A549 (cell line): ENCODE measurements around the gene GDNF.

Experiments used
- CTCF ChIP-seq: fragments of >200 bp; sonication (Bioruptor Twin); formaldehyde crosslinking; IDR thresholded peaks from 3 replicates; pipeline ENCODE4 v1.5.1; 2016
- HMGXB4 ChIP-seq: fragments of 250-450 bp; sonication (Bioruptor Pico); IDR thresholded peaks from 2 replicates; pipeline ENCODE4 v1.5.0; 2021; ENCODE audit warnings: mild to moderate bottlenecking, moderate library complexity, borderline replicate concordance

- TF ChIP-seq CTCF (no peak), HMGXB4 (CRISPR knock-in tag) (no peak)
Observed at GRCh38 chr5:37859805-37860204, 20.0 kb upstream of the GDNF start.
